NCI-H748 (cell line): Measurements from ENCODE around the gene SLC6A12.
"Not testable (repeated sequence)": the region's sequence is repeated elsewhere in the genome, so short reads cannot be mapped to it uniquely, and the experiment has no call there.

Experiments used
- DNase-seq: peaks from one replicate; lab custom pipeline; 2025; ENCODE audit not compliant: unreplicated experiment; lab: John Stamatoyannopoulos, UW

The SLC6A12 gene

DNA sequence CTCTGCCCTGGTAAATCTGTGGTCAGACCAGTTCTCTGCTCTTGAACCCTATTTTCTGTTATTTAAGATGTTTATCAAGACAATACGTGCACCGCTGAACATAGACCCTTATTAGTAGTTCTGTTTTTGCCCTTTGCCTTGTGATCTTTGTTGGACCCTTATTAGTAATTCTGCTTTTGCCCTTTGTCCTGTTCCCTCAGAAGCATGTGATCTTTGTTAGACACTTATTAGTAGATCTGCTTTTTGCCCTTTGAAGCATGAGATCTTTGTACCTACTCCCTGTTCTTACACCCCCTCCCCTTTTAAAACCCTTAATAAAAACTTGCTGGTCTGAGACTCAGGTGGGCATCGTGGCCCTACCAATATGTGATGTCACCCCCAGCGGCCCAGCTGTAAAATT lies 22.0 kb upstream of the SLC6A12 start:
- not testable (repeated sequence) for DNase-seq

DNA sequence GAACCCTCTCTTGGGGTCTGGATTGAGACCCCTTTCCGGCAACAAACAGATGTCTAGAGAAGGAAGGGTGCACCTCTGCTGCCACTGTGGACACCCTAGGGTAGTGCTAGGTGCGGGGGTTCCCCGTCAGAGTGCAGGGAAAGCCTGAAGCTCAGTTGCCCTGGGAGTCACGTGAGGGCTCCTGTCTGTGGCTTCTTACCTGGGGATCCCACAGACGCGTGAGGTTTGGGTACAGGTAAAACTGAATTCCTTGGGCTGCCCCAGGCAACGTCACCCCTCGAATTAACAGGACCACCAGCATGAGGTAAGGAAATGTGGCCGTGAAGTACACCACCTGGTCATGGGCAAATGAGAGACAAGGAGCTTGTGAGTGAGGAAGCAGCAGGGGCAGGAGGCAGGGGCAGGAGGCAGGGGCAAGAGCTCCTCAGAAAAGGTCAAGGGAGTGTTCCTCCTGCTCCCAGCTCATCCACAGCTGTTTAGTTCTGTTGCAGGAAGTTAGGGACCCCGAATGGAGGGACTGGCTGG lies 21.0 kb upstream of the SLC6A12 start:
- DNase-seq = no peak

- DNase-seq = no peak
Observed at GRCh38 chr12:234019-234418, 20.1 kb upstream of the SLC6A12 start.

GRCh38 chr12:233615-233968 lies 19.6 kb upstream of the SLC6A12 start:
- DNase-seq = no peak

DNA sequence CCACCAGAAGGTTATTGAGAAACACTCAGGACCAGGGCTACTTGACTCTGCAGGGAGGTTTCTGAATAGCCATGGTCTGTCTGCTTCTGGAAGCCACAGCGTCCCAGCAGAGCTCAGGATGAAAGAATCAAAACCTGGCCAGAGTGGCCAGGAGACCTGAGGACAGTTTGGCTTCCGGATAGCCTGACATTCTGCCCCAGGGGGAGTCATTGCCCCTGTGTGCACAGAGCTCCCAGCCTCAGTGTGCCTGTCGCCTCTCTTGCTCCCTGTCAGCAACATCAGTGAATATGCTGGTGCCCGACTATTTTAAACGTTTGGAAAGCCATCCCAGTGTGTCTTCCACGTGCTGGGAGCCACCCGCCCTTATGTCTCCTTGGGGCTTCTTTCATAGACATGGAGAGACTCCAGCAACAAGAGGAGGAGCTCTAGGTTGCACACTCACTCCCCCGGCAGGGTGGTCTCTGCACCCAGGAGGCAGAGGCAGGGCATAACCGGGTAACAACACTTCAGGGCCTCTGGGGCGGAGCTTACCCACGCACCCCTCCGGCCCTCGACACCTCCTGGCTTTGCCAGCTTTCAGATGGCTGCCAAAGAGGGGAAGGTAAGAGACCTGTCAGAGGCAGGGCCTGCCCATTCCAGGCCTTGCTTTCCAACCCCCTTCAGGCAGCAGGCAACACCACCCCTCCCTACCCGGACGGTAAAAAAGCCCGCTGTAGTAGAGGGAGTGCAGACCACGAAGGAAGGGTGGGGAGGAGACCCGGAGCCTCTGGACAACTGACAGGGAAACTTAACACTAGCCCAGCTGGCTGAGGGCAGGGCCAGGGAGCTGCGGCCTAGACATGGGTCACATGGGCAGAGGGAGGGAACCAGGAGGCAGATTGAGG lies 19.0 kb upstream of the SLC6A12 start:
- no peak for DNase-seq

DNA sequence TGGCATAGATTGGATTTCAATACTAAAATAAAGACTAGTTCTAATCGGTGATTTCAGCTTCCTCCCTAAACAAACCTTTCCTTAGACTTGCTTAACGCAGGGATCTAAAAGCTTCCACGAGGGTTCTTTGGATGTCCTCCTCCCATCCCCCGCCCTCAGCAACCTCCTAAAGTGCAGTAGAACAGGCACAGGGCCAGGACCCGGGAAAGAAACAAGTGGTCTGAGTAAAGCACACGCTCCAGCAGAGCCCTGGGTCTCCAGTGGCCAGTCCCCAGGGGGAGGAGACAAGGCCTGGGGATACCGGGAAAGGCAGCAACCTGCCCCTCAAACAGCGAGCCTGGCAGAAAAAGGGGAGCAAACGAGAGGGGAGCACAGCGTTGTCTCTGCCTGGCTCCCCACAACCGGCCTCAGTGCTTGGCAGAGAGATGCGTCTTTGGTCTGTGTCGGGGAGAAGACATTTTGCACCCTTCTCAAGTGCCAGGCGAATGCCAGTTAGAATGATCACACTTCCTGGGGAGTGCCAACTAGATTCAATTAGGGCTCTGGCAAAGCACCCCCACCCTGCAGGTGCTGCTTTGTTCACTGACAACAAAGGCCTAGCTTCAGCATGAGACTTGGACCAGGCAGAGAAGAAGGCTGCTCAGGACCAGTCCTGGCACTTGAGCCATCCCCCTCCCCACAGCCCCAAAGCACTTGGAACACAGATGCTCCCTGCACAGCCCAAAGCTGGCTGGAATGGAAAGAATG lies 17.1 kb upstream of the SLC6A12 start:
- no peak for DNase-seq

DNA sequence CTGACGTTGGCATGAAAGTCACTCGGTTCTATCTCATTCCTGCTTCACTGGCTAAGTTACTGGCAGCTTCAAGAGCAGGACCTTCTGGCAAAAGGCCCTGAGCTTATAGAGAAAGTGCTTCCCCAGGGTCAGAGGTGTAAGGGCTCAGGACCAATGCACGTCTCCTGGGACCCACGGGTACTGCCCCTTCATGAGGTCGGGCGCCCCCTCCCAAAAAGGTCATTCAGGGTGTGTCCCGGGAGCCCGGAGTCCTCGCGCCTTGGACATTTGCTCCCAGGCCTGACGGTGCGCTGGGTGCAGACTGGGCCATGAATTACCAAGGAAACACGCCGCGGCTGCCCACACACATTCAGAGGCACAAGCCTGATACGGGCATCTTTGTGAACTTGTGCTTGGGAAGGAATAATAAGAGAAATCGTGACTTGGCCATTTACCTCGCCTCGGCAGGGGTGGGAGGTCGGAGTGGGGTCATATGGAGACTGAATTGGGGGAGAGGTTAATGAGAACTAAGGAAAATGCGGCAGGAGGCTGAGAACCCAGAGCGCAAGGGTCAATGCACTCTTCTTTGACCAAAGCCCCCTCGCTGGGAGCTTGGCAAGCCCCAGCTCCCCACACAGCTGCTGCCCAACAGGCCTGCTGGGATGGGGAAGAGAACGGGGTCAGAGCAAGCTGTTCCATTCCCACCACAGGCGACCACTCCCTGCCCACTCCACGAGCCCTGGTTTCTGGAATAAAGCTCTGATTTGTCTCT lies 15.7 kb upstream of the SLC6A12 start:
- no peak for DNase-seq

GRCh38 chr12:228846-229200 lies 14.9 kb upstream of the SLC6A12 start:
- no peak for DNase-seq

DNA sequence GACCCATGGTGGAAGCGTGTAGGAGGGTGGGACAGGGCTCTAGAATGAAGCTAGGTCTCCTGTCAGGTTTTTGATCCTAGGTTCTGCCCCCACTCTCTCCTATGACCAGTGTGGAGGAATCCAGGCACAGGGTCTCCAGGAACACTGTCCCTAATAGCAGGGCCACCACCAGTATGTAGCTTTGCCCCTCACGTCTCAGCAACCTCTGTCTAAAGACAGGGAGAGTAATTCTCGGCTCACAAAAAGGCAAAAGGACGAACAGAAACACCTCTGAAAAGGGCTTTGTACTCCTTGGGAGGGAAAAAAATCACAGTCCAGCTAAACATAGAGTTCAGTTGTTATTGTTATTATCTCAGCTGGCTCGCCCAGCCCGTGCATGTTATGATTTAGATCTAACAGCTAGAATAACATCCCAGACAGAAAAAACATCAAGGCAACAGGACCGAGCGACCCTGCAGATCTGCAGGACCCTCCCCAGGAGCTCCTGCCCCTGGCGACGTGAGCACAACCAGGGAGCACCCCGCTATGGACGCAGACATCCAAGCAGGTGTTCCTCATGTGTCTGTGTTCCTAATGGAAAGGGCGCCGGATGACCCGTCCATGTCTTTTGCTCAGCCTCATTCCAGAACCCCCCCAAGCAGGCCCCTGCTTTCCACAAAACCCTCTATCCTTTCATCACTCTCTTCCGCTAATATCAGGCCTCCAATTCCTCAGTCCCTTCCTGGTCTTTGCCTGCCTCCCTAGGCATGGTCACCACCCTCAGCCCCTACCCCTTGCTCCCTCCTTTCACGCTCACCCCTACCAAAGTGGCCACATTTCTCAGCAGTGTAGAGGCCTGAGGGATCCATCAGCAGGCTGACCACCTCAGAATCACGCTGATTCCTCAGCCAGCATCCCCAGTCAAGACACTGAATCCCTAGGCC lies 14.2 kb upstream of the SLC6A12 start:
- DNase-seq = no peak

- no peak for DNase-seq
Observed at GRCh38 chr12:227286-227915, 13.4 kb upstream of the SLC6A12 start.

- no peak for DNase-seq
Observed at GRCh38 chr12:226401-226800, 12.4 kb upstream of the SLC6A12 start.

DNA sequence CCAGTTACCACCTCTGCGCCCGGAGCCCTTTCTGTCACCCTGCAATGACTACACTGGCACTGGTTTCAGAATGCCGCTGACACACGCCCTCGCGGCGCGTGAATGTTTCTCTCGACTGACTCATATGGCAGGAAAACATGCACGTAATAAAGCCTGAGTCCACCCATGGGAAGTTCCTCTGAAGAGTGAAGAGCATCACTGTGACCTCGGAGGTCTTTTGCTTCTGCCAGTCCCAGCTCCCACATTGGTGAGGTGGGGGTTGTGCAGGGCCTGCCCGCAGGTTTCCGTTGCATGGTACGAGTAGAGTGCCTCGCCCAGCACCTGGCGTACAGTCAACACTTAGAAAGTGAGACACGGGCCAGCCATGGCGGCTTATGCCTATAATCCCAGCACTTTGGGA lies 11.1 kb upstream of the SLC6A12 start:
- DNase-seq = no peak

DNA sequence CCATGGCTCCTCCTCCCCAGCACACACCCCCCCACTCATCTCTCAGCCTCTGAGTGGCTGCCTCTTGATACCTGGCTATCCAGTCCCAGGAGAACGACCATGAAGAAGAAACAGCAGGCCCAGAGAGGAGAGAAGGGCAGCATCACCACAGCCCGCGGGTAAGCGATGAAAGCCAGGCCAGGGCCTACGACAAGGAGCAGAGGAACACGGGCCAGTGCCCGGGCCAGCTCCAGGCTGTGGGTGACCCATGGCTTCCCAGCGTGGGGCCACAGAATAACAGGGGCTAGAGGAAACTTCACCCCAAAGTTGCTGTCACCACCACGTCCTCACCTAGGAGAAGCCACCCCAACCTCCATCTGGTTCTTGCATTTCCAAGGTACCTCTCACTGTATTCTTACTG lies 10.4 kb upstream of the SLC6A12 start:
- no peak for DNase-seq

DNA sequence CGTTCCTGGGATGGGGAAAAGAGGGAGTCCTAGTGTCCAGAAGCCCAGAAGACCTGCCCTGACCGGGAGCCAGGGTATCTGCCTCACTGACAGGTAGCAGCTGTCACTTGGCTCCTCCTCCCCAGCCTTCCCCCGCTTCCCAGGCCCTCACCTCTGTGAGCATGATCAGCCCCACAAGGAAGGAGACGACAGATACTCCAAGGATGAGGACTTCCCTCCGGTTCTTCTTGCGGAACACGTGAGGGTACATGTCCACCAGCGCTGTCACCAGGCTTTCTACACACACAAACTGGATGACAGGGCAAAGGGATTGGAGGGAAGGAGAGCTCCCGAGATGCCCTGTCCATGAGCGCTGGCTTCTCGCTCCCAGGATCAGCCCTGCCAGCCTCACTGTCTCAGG lies 9.9 kb upstream of the SLC6A12 start:
- no peak for DNase-seq

GRCh38 chr12:221736-222135 lies 7.8 kb upstream of the SLC6A12 start:
- DNase-seq = no peak

DNA sequence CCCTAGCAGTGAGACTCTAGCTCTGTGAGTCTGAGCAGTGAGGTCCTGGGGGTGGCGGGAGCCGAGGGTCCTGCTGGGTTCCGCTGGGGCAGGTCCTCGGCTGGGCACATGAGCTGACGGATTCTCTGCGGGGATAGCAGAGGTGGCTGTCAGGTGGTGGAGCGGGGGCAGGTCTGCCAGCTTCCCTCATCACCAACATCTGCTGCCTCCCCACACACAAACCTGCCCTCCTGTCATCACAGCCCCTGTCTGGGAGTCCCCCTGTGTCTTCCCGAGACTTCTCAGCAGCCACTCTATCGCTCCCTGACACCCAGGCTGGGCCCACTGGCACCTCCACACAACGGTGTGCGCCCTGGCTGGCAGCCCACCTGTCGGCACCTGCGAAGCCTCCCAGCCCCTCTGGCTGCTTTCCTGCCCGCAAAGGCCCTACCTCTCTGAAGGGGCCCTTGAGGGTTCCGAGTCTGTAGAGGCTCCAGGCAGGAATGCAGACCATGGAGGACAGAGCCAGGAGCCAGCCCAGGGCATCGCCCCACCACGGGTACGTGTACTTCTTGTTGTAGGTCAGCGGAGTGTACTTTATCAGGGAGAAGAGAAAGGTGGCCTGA lies 7.1 kb upstream of the SLC6A12 start:
- no peak for DNase-seq

- DNase-seq = no peak
Observed at GRCh38 chr12:220491-220890, 6.5 kb upstream of the SLC6A12 start.

DNA sequence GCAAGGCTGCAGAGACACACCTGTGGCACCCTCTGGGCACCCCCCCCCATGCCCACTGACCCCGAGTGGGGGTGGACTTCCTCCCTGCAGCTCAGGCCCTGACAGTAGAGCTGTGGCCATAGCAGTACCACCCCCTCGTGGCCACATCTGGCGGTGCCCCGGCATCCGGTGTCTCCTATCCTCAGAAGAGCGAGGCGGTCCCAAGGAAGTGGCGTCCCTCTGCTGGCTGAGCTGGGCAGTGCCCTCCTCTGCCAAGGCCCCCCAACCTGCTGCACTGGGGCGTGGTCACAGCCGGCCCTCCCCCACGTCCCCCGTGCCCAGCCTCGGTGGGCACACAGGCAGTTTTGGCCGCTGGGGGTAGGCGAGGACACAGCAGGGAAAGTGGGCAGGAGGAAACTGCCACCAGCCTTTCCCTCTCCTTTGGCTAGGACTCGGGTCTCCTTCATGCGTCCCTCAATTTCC lies 6.0 kb upstream of the SLC6A12 start:
- DNase-seq = peak; percentile 64

DNA sequence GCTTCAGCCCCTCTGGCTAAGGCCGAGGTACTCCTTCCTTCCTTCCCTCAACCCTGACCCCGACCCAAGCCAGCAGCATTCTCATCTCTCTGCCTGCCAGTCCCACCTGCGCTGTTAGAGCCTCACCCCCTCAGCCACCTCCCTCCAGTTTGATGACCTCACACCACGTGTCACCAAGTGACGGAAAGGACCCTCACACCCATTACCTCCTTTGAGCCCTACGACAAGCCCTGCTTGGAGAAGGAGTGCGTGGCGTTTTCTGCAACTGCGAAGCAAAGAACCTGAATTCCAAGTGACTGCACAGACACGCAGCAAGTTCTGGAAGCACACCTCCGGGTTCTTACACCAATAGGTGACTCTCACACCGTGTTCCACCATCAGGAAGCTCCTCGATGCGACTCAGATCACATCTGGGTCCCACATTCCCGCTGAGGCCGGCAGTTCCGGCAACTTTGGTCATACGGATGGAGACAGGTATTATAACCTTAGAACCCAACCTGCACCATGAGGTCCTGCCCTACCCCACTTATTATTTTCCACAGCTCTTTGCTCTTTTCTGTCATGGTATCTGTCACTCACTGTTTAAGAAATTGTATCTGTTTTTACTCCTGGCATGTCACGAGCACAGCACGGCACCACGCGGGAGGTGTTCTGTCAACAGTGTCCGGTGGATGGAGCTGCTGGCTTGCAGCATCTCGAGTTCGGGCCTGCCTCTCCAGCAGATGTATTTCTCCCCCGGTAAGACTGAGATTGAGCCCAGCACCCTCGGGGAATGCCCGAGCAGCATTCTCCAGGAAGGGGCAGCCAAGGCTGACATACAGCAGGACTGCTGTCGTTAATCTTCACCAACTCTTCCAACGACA lies 5.0 kb upstream of the SLC6A12 start:
- no peak for DNase-seq
